GM06990 (cell line): ENCODE results near the gene TMEM207.

ENCODE experiments used
- DNase-seq: peaks from one replicate; pipeline ENCODE4 v3.0.0-alpha.2; 2011; ENCODE audit not compliant: insufficient read length; ENCODE audit errors: extremely low read depth
- H3K27me3 ChIP-seq: replicated peaks from 2 replicates; pipeline ENCODE4 v1.6.0; 2011; ENCODE audit warnings: low read length; ENCODE audit not compliant: control insufficient read depth, insufficient read depth
- H3K36me3 ChIP-seq: 2 replicates; pipeline ENCODE4 v1.5.1; 2011; ENCODE audit warnings: low read length; ENCODE audit not compliant: control insufficient read depth, insufficient read depth
- H3K4me3 ChIP-seq: replicated peaks from 2 replicates; pipeline ENCODE4 v1.5.1; 2011; ENCODE audit warnings: low read depth, mild to moderate bottlenecking, control low read depth, low read length
- TF ChIP-seq, protein P1 (sequence below): IDR thresholded peaks from 2 replicates; pipeline ENCODE4 v1.5.1; 2011; ENCODE audit warnings: low read length, control low read depth, mild to moderate bottlenecking, inconsistent platforms; ENCODE audit not compliant: insufficient read depth, poor library complexity, severe bottlenecking

TMEM207 gene

GRCh38 chr3:190424478-190425439, 24.9 kb downstream of the TMEM207 start:
- no peaks in the 10 kb centered on the region for H3K27me3 ChIP-seq
- peak overlapping the region; percentile 17; the same call in 1 of the 2 replicates for H3K4me3 ChIP-seq
- no peaks in the 10 kb centered on the region for H3K36me3 ChIP-seq
- TF ChIP-seq, protein P1, sequence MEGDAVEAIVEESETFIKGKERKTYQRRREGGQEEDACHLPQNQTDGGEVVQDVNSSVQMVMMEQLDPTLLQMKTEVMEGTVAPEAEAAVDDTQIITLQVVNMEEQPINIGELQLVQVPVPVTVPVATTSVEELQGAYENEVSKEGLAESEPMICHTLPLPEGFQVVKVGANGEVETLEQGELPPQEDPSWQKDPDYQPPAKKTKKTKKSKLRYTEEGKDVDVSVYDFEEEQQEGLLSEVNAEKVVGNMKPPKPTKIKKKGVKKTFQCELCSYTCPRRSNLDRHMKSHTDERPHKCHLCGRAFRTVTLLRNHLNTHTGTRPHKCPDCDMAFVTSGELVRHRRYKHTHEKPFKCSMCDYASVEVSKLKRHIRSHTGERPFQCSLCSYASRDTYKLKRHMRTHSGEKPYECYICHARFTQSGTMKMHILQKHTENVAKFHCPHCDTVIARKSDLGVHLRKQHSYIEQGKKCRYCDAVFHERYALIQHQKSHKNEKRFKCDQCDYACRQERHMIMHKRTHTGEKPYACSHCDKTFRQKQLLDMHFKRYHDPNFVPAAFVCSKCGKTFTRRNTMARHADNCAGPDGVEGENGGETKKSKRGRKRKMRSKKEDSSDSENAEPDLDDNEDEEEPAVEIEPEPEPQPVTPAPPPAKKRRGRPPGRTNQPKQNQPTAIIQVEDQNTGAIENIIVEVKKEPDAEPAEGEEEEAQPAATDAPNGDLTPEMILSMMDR = peak; percentile 60
- peak; percentile 72 for DNase-seq

GRCh38 chr3:190424108-190424477, 25.6 kb downstream of the TMEM207 start:
- Histone ChIP-seq H3K27me3 (no peaks in the 10 kb centered on the region), H3K36me3 (no peaks in the 10 kb centered on the region), H3K4me3 (no peak overlapping the region)
- DNase-seq = no peak
- TF ChIP-seq, protein P1 = no peak

DNA sequence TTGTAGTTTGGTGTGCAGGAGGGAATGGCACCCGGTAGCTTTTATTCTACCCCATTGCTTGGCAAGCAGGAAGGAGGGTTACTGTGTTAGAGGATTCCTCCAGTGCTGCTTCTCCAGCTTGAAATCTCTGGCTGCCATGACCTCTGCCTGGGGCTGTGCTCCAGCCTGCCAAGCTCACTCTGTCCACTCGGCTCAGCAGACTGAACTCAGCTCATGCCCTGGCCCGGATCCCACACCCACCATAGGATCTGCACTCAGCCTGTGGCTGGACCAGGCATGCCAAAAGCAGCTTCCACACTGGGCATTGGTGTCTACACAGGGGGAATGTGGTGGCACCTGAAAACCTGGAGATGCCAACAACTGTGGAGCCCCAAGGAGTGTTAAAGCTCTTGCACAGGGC, 35.4 kb downstream of the TMEM207 start:
- TF ChIP-seq, protein P1 = no peak

GRCh38 chr3:190404715-190405114, 45.0 kb downstream of the TMEM207 start:
- Histone ChIP-seq H3K4me3 (no peak overlapping the region), H3K36me3 (no peaks in the 10 kb centered on the region), H3K27me3 (no peaks in the 10 kb centered on the region)
- TF ChIP-seq, protein P1 = no peak
- DNase-seq = no peak

More for the DNA sequence above, 35.4 kb downstream of the TMEM207 start:
- H3K27me3 ChIP-seq = no peaks in the 10 kb centered on the region
- no peak for DNase-seq
- H3K36me3 ChIP-seq = no peaks in the 10 kb centered on the region
- no peak overlapping the region for H3K4me3 ChIP-seq

DNA sequence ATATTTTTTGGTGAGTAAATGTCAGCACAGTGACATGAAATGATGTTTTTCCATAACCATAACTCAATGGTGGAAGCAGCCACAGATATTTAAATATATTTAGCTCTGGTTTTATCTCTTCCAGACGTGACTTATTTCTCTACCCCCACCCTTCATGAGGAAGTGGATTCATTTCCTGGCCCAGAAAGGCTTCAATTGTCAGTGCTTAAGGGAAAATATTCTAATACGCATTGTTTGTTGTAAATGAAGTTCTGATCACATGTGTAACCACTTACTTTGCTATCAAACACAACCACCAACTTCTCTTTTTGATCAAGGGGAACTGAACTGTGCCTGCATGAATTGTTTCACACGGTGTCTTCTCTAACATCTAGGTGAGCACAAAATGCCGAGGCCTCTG, 47.7 kb downstream of the TMEM207 start:
- Histone ChIP-seq H3K4me3 (no peak overlapping the region), H3K36me3 (no peaks in the 10 kb centered on the region), H3K27me3 (no peaks in the 10 kb centered on the region)
- TF ChIP-seq, protein P1 = no peak
- DNase-seq = no peak
